Mesenchymal stem cell (in vitro differentiated cells and primary cell): ENCODE data around the gene TMSB10.
"Not testable (repeated sequence)": the region's sequence is repeated elsewhere in the genome, so short reads cannot be mapped to it uniquely, and the experiment has no call there.

Experiments
- DNase-seq: peaks from one replicate; pipeline ENCODE4 v3.0.0-alpha.2; 2013
- H2AFZ ChIP-seq: one replicate; pipeline ENCODE4 v1.6.1; 2013; ENCODE audit warnings: low read depth, mild to moderate bottlenecking, control low read depth, inconsistent platforms, low read length, moderate library complexity
- H2AK5ac ChIP-seq: 2 replicates; pipeline ENCODE4 v1.6.1; 2013; ENCODE audit warnings: low read length, moderate library complexity, mild to moderate bottlenecking, inconsistent platforms; ENCODE audit not compliant: severe bottlenecking
- H2BK120ac ChIP-seq: one replicate; pipeline ENCODE4 v1.6.1; 2013; ENCODE audit warnings: low read depth, mild to moderate bottlenecking, inconsistent platforms, low read length, moderate library complexity
- H2BK12ac ChIP-seq, 2 experiments: one replicate each; pipeline ENCODE4 v1.6.1; 2013; ENCODE audit warnings: inconsistent platforms in 2 of 2, low read length in 2 of 2, mild to moderate bottlenecking in 2 of 2, moderate library complexity in 2 of 2, control low read depth in 1 of 2
- H2BK15ac ChIP-seq: one replicate; pipeline ENCODE4 v1.6.1; 2013; ENCODE audit warnings: mild to moderate bottlenecking, low read depth, inconsistent platforms; ENCODE audit not compliant: poor library complexity, severe bottlenecking
- H2BK5ac ChIP-seq: 2 replicates; pipeline ENCODE4 v1.6.1; 2013; ENCODE audit warnings: low read depth, mild to moderate bottlenecking, low read length, control low read depth, inconsistent platforms; ENCODE audit not compliant: poor library complexity, severe bottlenecking
- H3K14ac ChIP-seq, 2 experiments: one replicate each; pipeline ENCODE4 v1.6.1; 2013; ENCODE audit warnings: inconsistent platforms in 2 of 2, low read length in 2 of 2, control low read depth in 1 of 2, mild to moderate bottlenecking in 1 of 2, moderate library complexity in 1 of 2
- H3K18ac ChIP-seq, 2 experiments: one replicate each; pipeline ENCODE4 v1.6.1; 2013; ENCODE audit warnings: inconsistent platforms in 2 of 2, low read length in 2 of 2, control low read depth in 1 of 2, low read depth in 1 of 2, mild to moderate bottlenecking in 1 of 2
- H3K23ac ChIP-seq, 2 experiments: one replicate each; pipeline ENCODE4 v1.6.1; 2013; ENCODE audit warnings: inconsistent platforms in 2 of 2, low read length in 2 of 2, mild to moderate bottlenecking in 2 of 2, moderate library complexity in 2 of 2, control low read depth in 1 of 2
- H3K27ac ChIP-seq: 2 replicates; pipeline ENCODE4 v1.5.1; 2013; ENCODE audit warnings: mild to moderate bottlenecking, moderate library complexity, low read length, control low read depth, inconsistent platforms; ENCODE audit not compliant: poor library complexity, severe bottlenecking
- H3K27me3 ChIP-seq, 2 experiments: 2 replicates each; pipeline versions ENCODE4 v1.6.1 to v1.7.0; 2013; ENCODE audit warnings: low read length in 2 of 2, mild to moderate bottlenecking in 2 of 2, moderate library complexity in 2 of 2, control low read depth in 1 of 2, inconsistent platforms in 1 of 2; ENCODE audit not compliant: control insufficient read depth in 1 of 2, insufficient read depth in 1 of 2
- H3K36me3 ChIP-seq, 2 experiments: 2 replicates each; pipeline versions ENCODE4 v1.6.1 to v1.7.0; 2013; ENCODE audit warnings: low read length in 2 of 2, control low read depth in 1 of 2, inconsistent platforms in 1 of 2, low read depth in 1 of 2, mild to moderate bottlenecking in 1 of 2; ENCODE audit not compliant: insufficient read depth in 2 of 2, control insufficient read depth in 1 of 2
- H3K4ac ChIP-seq, 2 experiments: one replicate each; pipeline ENCODE4 v1.6.1; 2013; ENCODE audit warnings: inconsistent platforms in 2 of 2, low read length in 2 of 2, mild to moderate bottlenecking in 2 of 2, moderate library complexity in 2 of 2, control low read depth in 1 of 2, low read depth in 1 of 2
- H3K4me1 ChIP-seq: 2 replicates; pipeline ENCODE4 v1.6.1; 2013; ENCODE audit warnings: low read depth, low read length, control low read depth; ENCODE audit not compliant: control insufficient read depth, insufficient read depth
- H3K4me2 ChIP-seq: 2 replicates; pipeline ENCODE4 v1.6.1; 2013; ENCODE audit warnings: low read length, mild to moderate bottlenecking, inconsistent platforms; ENCODE audit not compliant: poor library complexity, severe bottlenecking
- H3K4me3 ChIP-seq, 2 experiments: 2 replicates each; pipeline versions ENCODE4 v1.5.1 to v1.7.0; 2013; ENCODE audit warnings: low read length in 2 of 2, mild to moderate bottlenecking in 2 of 2, control low read depth in 1 of 2, low read depth in 1 of 2; ENCODE audit not compliant: insufficient read depth in 1 of 2
- H3K79me1 ChIP-seq: replicated peaks from 2 replicates; pipeline ENCODE4 v1.6.1; 2013; ENCODE audit warnings: mild to moderate bottlenecking, control low read depth, low read length, inconsistent platforms; ENCODE audit not compliant: poor library complexity, severe bottlenecking
- H3K9ac ChIP-seq: 2 replicates; pipeline ENCODE4 v1.7.0; 2013; ENCODE audit warnings: mild to moderate bottlenecking, low read length, moderate library complexity
- H3K9me3 ChIP-seq: 2 replicates; pipeline ENCODE4 v1.7.0; 2013; ENCODE audit warnings: mild to moderate bottlenecking, low read length; ENCODE audit not compliant: control insufficient read depth
- H4K8ac ChIP-seq: one replicate; pipeline ENCODE4 v1.6.1; 2013; ENCODE audit warnings: inconsistent platforms, mild to moderate bottlenecking, low read length, moderate library complexity
- H4K91ac ChIP-seq: one replicate; pipeline ENCODE4 v1.6.1; 2013; ENCODE audit warnings: mild to moderate bottlenecking, low read length, inconsistent platforms
- WGBS: methylation state at CpG from one replicate; pipeline ENCODE4 v1.1.7; 2013; ENCODE audit warnings: mixed read lengths; 5-methylcytosine and 5-hydroxymethylcytosine counted together

TMSB10 gene

GRCh38 chr2:84914334-84914733, 8.9 kb downstream of the TMSB10 start:
- no peak overlapping the region for H2BK120ac ChIP-seq
- H3K79me1 ChIP-seq = no peaks in the 10 kb centered on the region
- H3K9ac ChIP-seq = no peak overlapping the region
- WGBS = 88% methylated on average over 4 of the region's 6 CpGs
- DNase-seq = no peak
- no peak overlapping the region for H3K14ac ChIP-seq
- no peak overlapping the region for H4K8ac ChIP-seq
- peaks cover 2 to 6% of the 10 kb centered on the region in 2 experiments for H3K36me3 ChIP-seq
- H3K4me1 ChIP-seq = peaks cover 1% of the 10 kb centered on the region
- H2BK15ac ChIP-seq = no peak overlapping the region
- no peak overlapping the region for H2AFZ ChIP-seq
- no peaks in the 10 kb centered on the region for H3K27me3 ChIP-seq
- no peak overlapping the region for H3K23ac ChIP-seq
- no peaks in the 10 kb centered on the region for H3K9me3 ChIP-seq
- H3K4me2 ChIP-seq = no peak overlapping the region
- no peak overlapping the region for H3K18ac ChIP-seq
- no peak overlapping the region for H3K4me3 ChIP-seq
- no peak overlapping the region for H3K27ac ChIP-seq
- H2AK5ac ChIP-seq = no peak overlapping the region
- H2BK5ac ChIP-seq = no peak overlapping the region
- no peak overlapping the region for H2BK12ac ChIP-seq
- no peak overlapping the region for H3K4ac ChIP-seq
- H4K91ac ChIP-seq = no peak overlapping the region

GRCh38 chr2:84915675-84916074, 10.2 kb downstream of the TMSB10 start:
- not testable (repeated sequence) for H3K14ac ChIP-seq, H2BK15ac ChIP-seq, H3K9ac ChIP-seq, H4K8ac ChIP-seq, H2BK120ac ChIP-seq, H2BK12ac ChIP-seq, H2AFZ ChIP-seq, H3K27me3 ChIP-seq, H3K27ac ChIP-seq, H3K4me1 ChIP-seq, H4K91ac ChIP-seq, DNase-seq, H3K79me1 ChIP-seq, H3K23ac ChIP-seq, H3K18ac ChIP-seq, H3K4ac ChIP-seq, H3K4me3 ChIP-seq, H3K9me3 ChIP-seq, H3K4me2 ChIP-seq, H3K36me3 ChIP-seq, H2BK5ac ChIP-seq, H2AK5ac ChIP-seq
- 99% methylated on average over 23 of the region's 24 CpGs for WGBS

- Histone ChIP-seq H3K4ac (peak overlapping the region in 1 of 2 experiments; percentile 49), H2BK12ac (peak overlapping the region in 1 of 2 experiments; percentile 63), H3K14ac (peak overlapping the region in 1 of 2 experiments; percentile 41), H3K18ac (peak overlapping the region in 1 of 2 experiments; percentile 57)
- WGBS = 93% methylated on average over 4 of the region's 5 CpGs
- H2BK120ac ChIP-seq, H3K9me3 ChIP-seq, H3K4me2 ChIP-seq, H3K4me1 ChIP-seq, H2AFZ ChIP-seq, H3K27ac ChIP-seq, H4K91ac ChIP-seq, H2AK5ac ChIP-seq, H3K23ac ChIP-seq, H4K8ac ChIP-seq, H2BK5ac ChIP-seq, H3K4me3 ChIP-seq, H3K27me3 ChIP-seq, H3K9ac ChIP-seq, H3K36me3 ChIP-seq, DNase-seq, H2BK15ac ChIP-seq, H3K79me1 ChIP-seq: not testable (repeated sequence)
Measured at GRCh38 chr2:84917821-84918220, 12.4 kb downstream of the TMSB10 start.

- Histone ChIP-seq H3K4me2 (no peak overlapping the region), H3K4ac (peak overlapping the region in 1 of 2 experiments; percentile 47), H3K36me3 (no peaks in the 10 kb centered on the region), H3K79me1 (no peaks in the 10 kb centered on the region), H3K9me3 (no peaks in the 10 kb centered on the region), H2AFZ (no peak overlapping the region), H4K91ac (peak overlapping the region; percentile 43), H2BK120ac (no peak overlapping the region), H3K23ac (no peak overlapping the region), H3K18ac (peak overlapping the region; percentile 67 to 84), H3K4me1 (peaks cover 4% of the 10 kb centered on the region), H3K27ac (no peak overlapping the region), H4K8ac (peak overlapping the region; percentile 7), H2BK15ac (no peak overlapping the region), H2BK5ac (no peak overlapping the region), H3K27me3 (no peaks in the 10 kb centered on the region), H2AK5ac (peak overlapping the region; percentile 43), H3K4me3 (no peak overlapping the region), H3K9ac (peak overlapping the region; percentile 4), H3K14ac (peak overlapping the region in 1 of 2 experiments; percentile 4), H2BK12ac (peak overlapping the region in 1 of 2 experiments; percentile 81)
- DNase-seq = no peak
- WGBS = no CpG with 5 or more reads among the region's 2 CpGs
Measured at GRCh38 chr2:84918430-84918829, 13.0 kb downstream of the TMSB10 start.
